ENCODE results near the gene RALGDS.

- TF ChIP-seq ZNF311 (tag by site-specific recombination; IDR thresholded peaks at IDR 0.05; ENCODE audit: borderline replicate concordance) (no peak), ZNF280D (tag by site-specific recombination; IDR thresholded peaks at IDR 0.05) (no peak), ZNF146 (tag by site-specific recombination; IDR thresholded peaks at IDR 0.05) (no peak), YY1 (tag by site-specific recombination; IDR thresholded peaks at IDR 0.05) (no peak), ZNF169 (tag by site-specific recombination; IDR thresholded peaks at IDR 0.05) (no peak), ZNF175 (tag by site-specific recombination; IDR thresholded peaks at IDR 0.05) (no peak), ZNF777 (tag by site-specific recombination; IDR thresholded peaks at IDR 0.05; ENCODE audit: borderline replicate concordance) (no peak), ZNF350 (tag by site-specific recombination; IDR thresholded peaks at IDR 0.05) (no peak), ZNF274 (IDR thresholded peaks at IDR 0.05; ENCODE audit: low read length) (no peak), ZNF274 (tag by site-specific recombination; IDR thresholded peaks at IDR 0.05; ENCODE audit: borderline replicate concordance) (no peak), CTCF (tag by site-specific recombination; IDR thresholded peaks at IDR 0.05) (no peak), PRDM1 (tag by site-specific recombination; IDR thresholded peaks at IDR 0.05) (no peak), MZF1 (tag by site-specific recombination; IDR thresholded peaks at IDR 0.05; ENCODE audit: borderline replicate concordance) (no peak)
Observed at GRCh38 chr9:133105461-133105770, 15.6 kb downstream of the RALGDS start.
